SIG-M5 treated with dmso at 0.1 percent for 504 hours (cell line): Measurements from ENCODE around the gene CHRM5.
"Not testable (repeated sequence)": the region's sequence is repeated elsewhere in the genome, so short reads cannot be mapped to it uniquely, and the experiment has no call there.

Experiments used
- DNase-seq: peaks from one replicate; lab custom pipeline; 2025; ENCODE audit not compliant: unreplicated experiment; lab: John Stamatoyannopoulos, UW

The CHRM5 gene

DNA sequence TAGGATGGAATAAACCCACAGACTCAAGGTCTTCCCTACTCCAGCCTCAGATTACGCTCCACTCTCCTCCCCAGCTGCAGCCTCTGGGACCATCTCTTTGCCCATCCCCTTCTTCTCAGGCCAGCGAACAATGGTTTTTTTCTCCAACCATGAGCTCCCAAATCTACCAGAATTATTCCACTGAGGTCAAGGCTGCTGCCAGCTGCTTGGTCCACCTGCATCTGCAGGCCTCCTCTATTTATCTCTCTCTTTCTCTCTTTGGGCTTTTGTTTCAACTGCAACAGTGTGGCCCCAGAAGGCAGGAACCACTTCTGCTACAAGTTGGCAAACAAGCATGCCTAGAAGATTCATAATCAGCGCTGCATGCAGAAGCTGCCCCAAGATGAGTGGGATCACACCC is 19.1 kb downstream of the CHRM5 start:
- no peak for DNase-seq

DNA sequence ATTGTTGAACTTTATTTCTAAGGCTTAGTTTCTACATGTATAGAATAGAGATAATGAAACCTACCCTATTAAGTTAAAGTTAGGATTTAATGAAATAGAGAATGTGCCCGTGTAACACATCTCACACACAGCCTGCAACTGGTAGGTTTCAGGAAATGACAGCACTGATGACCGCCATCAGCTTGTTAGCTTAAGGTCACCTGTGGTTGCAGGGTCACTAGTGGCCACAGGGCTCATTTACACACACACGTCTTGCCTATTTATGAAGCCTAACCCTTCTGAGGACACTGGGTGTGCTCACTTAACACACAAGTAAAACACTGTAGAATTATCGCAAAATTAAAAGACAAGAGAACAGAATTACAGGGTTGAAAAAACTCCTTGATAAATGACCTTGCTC is 20.1 kb downstream of the CHRM5 start:
- no peak for DNase-seq

DNA sequence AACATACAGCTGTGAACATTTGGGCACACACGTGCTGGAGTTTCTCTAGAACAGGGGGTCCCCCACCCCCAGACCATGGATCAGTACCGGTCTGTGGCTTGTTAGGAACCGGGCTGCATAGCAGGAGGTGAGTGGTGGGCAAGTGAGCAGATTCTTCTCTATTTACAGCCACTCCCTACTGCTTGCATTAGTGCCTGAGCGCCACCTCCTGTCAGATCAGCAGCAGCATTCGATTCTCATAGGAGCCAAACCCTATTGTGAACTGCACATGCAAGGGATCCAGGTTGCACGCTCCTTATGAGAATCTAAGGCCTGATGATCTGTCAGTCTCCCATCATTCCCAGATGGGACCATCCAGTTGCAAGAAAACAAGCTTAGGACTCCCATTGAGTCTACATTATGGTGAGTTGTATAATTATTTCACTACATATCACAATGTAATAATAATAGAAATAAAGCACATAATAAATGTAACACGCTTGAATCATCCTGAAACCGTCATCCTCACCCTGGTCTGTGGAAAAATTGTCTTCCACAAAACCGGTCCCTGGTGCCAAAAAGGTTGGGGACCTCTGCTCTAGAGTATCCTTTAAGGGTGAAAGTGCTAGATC is 25.8 kb downstream of the CHRM5 start:
- no peak for DNase-seq

DNA sequence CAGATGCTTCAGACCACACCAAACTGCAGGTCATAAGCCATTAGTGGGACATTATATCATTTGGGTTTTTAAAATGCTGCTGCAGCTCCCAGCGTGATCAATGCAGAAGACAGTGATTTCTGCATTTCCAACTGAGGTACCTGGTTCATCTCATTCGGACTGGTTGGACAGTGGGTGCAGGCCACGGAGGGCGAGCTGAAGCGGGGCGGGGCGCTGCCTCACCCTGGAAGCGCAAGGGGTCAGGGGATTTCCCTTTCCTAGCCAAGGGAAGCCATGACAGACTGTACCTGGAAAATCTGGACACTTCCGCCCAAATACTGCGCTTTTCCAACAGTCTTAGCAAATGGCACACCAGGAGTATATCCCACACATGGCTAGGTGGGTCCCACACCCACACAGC is 27.4 kb downstream of the CHRM5 start:
- DNase-seq: not testable (repeated sequence)

DNA sequence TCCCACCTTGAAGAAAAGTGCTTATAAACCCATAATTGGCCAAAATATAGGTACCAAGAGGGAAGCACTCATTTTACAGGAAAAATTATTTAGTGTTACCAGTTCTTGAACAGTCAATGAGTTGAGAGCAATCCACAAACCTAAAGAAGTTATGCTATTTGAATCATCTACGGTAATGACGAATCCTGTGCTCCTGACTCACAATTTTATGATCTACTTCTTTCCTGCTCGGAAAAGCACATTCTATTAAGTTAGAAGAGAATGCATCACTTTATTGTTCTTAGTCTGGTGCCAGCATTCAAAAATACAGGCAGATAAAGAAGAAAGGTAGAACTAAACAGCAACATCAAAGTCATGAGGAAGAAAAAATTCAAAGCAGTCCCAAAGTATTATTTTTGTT is 33.2 kb downstream of the CHRM5 start:
- no peak for DNase-seq

DNA sequence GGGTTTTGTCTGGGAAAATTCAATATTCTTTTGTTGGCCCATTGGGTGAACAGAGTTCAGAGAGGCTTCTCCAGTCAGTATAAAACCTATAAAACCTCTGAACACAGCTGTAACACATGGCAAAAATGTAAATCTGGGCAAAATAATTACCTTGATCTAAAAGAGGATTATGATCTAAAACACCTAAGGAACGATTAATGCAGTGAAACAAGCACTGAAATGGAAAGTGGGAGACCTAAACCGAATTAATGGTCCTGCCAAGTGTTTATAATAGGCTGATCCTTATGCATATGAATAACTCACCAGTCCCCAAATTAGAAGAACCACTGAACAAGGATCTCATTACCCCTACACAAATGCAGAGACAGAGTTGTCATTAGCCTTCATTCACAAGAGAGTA is 38.1 kb downstream of the CHRM5 start:
- no peak for DNase-seq

DNA sequence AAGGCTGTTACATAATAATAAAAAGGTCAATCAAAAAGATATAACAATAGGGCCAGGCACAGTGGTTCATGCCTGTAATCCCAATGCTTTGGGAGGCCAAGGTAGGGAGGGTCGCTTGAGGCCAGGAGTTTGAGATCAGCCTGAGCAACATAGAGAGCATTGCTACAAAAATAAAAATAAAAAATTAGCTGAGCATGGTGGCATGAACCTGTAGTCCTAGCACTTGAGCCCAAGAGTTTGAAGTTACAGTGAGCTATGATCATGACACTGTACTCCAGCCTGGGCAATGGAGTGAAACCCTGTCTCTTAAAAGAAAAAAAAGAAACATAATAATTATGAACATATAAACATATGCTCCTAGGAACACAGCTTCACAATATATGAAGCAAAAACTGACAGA is 41.4 kb downstream of the CHRM5 start:
- no peak for DNase-seq

DNA sequence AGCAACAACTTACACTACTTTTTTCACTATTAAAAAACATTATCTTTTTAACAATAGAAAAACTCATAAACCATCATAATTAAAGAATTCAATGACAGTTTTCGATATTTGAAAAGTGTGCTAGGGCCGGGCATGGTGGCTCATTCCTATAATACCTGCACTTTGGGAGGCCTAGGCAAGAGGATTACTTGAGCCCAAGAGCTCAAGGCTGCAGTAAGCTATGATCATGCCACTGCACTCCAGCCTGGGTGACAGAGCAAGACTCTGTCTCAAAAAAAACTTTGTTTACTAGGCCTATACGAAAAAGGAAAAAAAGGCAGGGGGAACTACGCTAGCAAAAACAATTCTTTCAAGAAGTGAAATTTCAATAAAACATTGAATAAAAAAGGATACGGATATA is 42.6 kb downstream of the CHRM5 start:
- no peak for DNase-seq

DNA sequence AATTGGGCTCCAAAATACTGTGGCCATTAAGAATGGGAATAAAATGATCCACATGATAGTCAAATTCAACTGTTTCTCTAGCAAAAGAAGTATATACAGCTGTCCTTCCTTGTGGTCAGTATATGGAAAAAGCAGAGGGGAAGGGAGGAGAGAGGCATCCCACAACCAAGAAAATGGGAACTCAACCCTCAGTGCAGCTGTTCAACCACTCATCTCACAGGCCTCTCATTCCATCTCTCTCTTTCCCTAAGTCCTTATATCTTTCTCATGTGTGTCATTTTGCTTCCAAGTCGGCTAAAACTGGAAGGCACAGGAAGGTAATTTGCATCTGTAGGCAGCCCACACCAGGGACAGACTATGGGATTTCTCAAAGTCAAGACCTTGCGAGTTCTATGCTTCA is 43.2 kb downstream of the CHRM5 start:
- DNase-seq: no peak

DNA sequence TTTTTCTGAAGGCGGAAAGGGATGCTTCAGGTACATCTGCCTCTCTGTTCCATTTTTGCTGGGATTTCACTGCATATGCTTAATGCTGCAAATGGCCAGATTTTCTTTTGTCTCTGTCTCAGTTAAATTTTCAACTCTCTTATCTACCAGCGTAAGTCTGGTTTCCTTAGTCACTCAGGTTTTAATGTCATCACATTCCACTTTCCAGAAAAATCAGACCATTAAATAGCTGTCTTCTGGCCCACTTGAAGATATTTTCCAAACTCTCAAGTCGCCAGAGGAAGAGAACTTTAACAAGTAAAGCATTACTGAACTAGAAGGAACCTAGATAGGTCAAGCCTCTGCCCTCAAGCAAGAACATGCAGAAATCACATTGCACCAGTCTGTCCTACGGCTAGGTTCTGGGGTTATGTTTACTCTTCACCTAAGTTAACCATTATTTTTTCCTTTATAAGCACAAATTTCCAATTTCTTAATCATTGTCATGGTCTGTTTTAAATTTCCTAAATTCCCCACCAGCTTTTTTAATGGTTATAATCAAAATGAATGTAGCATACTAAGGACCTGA is 44.2 kb downstream of the CHRM5 start:
- no peak for DNase-seq

DNA sequence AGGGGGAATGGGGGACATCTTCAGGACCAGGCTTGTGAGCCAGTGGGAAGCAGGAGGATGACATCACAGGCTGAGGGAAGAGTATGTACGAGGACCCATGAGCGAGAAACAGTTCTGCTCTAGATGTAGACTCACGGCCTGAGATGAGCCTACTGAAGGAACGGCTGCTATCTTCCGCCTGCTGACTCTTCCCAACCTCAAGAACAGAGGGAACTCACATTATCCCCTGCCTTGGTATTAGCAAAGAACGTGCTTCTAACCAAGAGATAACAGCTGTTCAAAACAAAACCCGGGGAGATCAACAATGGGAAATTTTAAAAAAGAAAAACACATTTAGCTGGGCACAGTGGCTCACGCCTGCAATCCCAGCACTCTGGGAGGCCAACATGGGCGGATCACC is 45.4 kb downstream of the CHRM5 start:
- DNase-seq: no peak

DNA sequence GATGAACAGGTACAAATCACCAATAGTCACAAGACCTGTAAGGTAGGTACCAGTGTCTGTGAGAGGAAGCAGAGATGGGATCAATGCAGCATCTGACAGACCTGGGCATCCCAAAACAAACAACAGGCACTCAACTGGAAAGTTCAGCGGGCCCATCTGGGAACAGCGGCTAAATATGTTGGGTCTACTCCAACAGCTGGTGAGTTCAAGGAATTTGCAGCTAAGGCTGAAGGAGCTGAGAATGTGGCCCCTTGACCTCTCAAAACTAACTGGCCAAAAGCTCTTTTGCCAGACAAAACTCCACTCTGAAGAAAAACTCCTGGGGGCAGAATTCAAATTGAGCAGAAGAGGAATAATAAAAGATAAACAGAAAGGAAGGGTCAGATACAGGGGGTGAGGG is 46.3 kb downstream of the CHRM5 start:
- DNase-seq: no peak

DNA sequence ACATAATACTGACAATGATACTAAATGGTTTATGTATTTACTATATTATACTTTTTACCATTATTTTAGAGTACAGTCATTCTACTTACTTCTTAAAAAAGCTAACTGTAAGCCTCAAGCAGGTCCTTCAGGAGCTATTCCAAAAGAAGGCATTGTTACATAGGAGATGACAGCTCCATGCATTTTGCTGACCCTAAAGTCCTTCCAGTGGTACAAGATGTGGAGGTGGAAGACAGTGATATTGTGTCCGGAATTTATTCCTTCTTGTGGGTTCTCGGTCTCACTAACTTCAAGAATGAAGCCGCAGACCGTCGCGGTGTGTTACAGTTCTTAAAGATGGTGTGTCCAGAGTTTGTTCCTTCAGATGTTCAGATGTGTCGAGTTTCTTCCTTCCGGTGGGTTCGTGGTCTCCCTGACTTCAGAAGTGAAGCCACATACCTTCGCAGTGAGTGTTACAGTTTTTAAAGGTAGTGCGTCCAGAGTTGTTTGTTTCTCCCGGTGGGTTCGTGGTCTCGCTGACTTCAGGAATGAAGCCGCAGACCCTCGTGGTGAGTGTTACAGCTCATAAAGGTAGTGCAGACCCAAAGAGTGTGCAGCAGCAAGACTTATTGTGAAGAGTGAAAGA is 49.8 kb downstream of the CHRM5 start:
- no peak for DNase-seq

DNA sequence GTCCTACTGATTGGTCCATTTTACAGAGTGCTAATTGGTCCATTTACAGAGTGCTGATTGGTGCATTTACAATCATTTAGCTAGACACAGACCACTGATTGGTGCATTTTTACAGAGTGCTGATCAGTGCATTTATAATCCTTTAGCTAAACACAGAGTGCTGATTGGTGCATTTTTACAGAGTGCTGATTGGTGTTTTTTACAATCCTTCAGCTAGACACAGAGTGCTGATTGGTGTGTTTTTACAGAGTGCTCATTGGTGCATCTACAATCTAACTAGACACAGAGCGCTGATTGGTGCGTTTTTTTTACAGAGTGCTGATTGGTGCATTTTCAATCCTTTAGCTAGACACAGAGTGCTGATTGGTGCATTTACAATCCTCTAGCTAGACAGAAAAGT is 50.4 kb downstream of the CHRM5 start:
- not testable (repeated sequence) for DNase-seq

DNA sequence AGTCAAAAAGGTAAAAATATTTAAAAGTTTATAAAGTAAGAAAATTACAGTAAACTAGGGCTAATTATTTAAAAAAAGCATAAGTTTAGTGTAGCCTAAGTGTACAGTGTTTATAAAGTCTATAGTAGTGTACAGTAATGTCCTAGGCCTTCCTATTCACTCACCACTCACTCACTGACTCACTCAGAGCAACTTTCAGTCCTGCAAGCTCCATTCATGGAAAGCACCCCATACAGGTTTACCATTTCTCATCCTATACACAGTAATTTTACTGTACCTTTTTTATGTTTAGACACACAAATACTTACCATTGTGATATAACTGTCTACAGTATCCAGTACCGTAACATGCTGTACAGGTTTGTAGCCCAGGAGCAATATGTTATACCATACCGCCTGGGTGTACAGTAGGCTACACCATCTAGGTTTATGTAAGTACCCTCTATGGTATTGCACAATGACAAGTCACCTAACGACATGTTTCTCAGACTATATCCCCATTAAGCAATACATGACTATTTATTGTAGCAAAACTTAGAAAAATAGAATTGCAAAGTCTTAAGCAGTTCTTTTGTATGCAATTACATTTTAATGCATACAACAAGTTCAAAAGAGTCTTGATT is 51.2 kb downstream of the CHRM5 start:
- DNase-seq: no peak

DNA sequence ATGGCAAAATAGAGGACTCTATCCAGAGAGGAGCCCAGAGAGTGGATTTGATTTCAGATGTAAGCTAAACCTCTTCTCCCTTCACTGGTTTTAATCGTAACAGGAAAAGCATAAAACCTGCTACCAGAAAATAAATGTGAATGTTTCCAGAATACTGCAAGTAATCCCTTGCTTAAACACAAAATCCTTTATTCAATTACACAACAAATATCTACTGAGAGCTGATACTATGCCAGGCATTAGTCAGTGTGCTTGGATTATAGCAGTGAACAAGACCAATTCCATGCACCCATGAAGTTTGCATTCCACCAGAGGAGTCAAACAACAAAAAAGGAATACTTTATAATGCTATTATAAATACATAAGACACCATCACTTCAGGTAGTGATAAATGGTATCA is 55.6 kb downstream of the CHRM5 start:
- no peak for DNase-seq

DNA sequence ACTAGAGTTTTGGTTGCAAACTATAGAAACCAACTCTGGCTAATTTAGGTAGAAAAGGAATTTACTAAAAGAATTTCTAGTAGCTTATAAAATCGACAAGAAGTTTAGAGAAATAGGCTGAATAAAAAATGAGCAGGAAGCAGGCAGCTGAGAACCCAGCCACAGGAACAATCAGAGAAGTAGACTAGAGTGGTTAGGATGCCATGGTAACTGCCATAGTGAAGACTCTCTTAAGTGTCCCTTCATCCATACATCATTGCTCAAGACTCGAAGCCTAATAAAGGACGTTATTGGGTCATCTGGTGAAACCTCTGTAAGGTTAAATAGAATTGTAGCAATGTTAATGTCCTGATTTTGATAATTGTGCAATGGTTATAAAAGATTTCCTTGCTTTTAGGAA is 57.0 kb downstream of the CHRM5 start:
- DNase-seq: no peak

DNA sequence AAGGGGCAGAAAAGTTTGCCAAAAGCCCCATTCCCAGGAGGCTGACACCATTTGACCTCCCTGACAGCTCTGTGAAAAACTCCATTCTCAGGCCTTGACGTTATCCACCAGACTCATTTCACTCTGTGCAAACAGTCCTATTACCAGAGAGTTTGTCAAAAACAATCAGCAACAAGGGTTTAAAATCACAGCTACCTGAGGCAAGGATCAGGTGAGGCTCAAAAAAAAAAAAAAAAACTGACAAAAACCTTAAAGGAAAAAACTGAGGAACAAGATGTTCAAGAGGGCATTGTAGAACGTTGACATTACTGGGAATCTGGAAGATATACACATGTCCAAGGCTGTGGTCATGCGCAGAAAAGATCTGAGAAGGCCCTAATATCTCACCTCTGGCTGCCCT is 59.3 kb downstream of the CHRM5 start:
- DNase-seq: no peak

DNA sequence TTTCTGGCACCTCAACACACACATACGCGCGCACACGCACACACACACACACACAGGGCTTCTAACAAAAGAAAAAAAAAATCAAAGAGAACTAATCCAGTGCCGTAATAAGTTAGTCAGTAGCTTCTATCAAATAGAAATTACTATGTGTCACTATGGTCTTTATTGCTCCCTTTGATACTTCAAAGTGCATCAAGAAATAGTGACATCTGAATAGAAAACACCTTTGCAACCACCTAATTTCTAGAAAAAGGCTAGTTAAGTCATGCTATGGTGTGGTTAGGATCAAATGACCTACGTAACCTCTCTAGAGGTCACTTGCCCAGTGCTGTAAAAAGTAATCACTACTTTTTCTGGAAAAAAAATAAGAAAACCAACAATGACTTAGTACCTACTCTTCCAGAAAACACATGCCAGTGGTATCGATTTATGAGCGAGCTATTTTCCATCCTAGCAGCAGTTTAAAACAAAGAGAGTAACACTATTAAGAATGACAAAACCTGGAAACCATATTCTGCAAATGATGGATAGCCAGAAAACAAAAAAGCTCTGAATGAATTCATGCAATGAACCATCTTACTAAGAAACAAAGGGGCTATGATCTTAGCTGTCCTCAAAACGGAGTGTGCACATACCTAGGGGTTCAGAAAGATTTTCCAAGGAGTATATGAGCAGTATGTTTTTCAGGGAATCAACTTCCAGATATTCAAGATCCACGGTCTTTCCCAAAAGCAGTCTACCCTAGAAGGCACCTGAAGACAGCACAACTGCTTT is 63.9 kb downstream of the CHRM5 start:
- no peak for DNase-seq

DNA sequence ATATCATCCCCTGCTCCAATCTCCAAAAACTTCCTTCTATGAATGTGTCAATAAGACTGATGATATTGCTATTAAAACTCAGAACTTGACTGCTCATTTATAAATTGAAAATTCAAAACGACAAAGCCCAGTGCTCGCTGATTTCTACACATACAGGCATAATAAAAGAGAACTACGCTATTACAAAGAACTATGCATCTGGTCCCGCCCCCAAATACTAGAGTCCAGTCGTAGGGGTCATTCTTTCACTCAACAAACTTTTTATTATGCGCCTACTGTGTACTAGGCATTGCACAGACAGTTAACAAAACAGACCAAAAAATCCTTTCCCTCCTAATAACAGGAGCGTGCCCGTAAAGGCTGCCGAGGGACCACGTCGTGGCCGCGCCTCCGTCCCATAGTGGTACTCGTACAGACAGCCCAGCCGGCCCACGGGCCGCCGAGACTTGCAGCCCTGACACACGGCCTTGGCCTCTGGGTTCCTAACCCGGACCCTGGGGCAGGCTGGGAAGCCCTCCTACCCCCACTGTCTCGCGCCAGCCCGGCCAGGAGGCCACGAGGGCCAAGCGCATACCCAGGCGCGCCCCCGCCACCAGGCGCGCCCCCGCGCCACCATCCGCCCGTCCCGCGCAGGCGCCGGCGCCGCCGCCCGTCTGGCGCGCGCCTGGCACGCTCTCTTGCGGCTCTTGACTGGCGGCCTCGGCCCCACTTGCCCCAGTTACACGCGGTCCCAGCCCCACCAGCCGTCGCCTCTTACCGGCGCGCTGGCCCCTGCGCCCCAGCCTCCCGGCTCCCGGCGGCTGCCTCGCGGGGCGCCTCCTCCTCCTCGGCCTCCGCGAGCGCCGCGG is 70.0 kb downstream of the CHRM5 start:
- peak; percentile 57 for DNase-seq
